HG03342 (cell line): ENCODE data around the gene UBE4B.

ENCODE experiments used
- ATAC-seq: cut with Tn5 transposase; IDR thresholded peaks from one replicate; pipeline ENCODE4 v1.9.1; 2021; ENCODE audit warnings: mild to moderate bottlenecking, moderate library complexity; ENCODE audit not compliant: unreplicated experiment

Gene UBE4B

GRCh38 chr1:10033359-10033845 lies 644 bp downstream of the UBE4B start:
- peak; percentile 4 for ATAC-seq

GRCh38 chr1:10042746-10043145 lies 10.0 kb downstream of the UBE4B start:
- no peak for ATAC-seq

GRCh38 chr1:10045480-10046355 lies 13.0 kb downstream of the UBE4B start:
- no peak for ATAC-seq

- ATAC-seq, result no peak
Observed at GRCh38 chr1:10046356-10047085, 13.8 kb downstream of the UBE4B start.

- no peak for ATAC-seq
Observed at GRCh38 chr1:10048601-10049000, 15.8 kb downstream of the UBE4B start.

GRCh38 chr1:10050611-10051010 lies 17.9 kb downstream of the UBE4B start:
- ATAC-seq, result no peak

- ATAC-seq, result no peak
Observed at GRCh38 chr1:10051656-10052055, 18.9 kb downstream of the UBE4B start.

- no peak for ATAC-seq
Observed at GRCh38 chr1:10052347-10052746, 19.6 kb downstream of the UBE4B start.

- ATAC-seq, result no peak
Observed at GRCh38 chr1:10054465-10054864, 21.7 kb downstream of the UBE4B start.

- no peak for ATAC-seq
Observed at GRCh38 chr1:10056599-10056987, 23.8 kb downstream of the UBE4B start.

- ATAC-seq, result no peak
Observed at GRCh38 chr1:10057343-10057742, 24.6 kb downstream of the UBE4B start.

- ATAC-seq, result no peak
Observed at GRCh38 chr1:10057796-10058195, 25.0 kb downstream of the UBE4B start.

GRCh38 chr1:10059342-10059718 lies 26.6 kb downstream of the UBE4B start:
- no peak for ATAC-seq

GRCh38 chr1:10060311-10061100 lies 27.7 kb downstream of the UBE4B start:
- no peak for ATAC-seq

GRCh38 chr1:10061276-10061675 lies 28.5 kb downstream of the UBE4B start:
- ATAC-seq, result no peak

GRCh38 chr1:10063878-10064277 lies 31.1 kb downstream of the UBE4B start:
- no peak for ATAC-seq

- no peak for ATAC-seq
Observed at GRCh38 chr1:10064416-10065343, 31.9 kb downstream of the UBE4B start.

GRCh38 chr1:10065344-10065685 lies 32.6 kb downstream of the UBE4B start:
- ATAC-seq, result no peak

- no peak for ATAC-seq
Observed at GRCh38 chr1:10065760-10066159, 33.0 kb downstream of the UBE4B start.

- ATAC-seq, result no peak
Observed at GRCh38 chr1:10068605-10069294, 36.0 kb downstream of the UBE4B start.
